ENCODE measurements around the gene ARHGEF5.

- TF ChIP-seq CTCF (conservative IDR thresholded peaks at IDR 0.05; ENCODE audit: low read length) = no peak
- no peak for TF ChIP-seq EZH2phosphoT487 (IDR thresholded peaks at IDR 0.05; ENCODE audit: borderline replicate concordance, low read depth, low read length)
These were observed 29.5 kb downstream of the ARHGEF5 start for GRCh38 chr7:144384555-144385245.
